ENCODE results near the gene SLIT2.

Gene SLIT2, protein sequence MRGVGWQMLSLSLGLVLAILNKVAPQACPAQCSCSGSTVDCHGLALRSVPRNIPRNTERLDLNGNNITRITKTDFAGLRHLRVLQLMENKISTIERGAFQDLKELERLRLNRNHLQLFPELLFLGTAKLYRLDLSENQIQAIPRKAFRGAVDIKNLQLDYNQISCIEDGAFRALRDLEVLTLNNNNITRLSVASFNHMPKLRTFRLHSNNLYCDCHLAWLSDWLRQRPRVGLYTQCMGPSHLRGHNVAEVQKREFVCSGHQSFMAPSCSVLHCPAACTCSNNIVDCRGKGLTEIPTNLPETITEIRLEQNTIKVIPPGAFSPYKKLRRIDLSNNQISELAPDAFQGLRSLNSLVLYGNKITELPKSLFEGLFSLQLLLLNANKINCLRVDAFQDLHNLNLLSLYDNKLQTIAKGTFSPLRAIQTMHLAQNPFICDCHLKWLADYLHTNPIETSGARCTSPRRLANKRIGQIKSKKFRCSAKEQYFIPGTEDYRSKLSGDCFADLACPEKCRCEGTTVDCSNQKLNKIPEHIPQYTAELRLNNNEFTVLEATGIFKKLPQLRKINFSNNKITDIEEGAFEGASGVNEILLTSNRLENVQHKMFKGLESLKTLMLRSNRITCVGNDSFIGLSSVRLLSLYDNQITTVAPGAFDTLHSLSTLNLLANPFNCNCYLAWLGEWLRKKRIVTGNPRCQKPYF (N-terminal part only)

DNA sequence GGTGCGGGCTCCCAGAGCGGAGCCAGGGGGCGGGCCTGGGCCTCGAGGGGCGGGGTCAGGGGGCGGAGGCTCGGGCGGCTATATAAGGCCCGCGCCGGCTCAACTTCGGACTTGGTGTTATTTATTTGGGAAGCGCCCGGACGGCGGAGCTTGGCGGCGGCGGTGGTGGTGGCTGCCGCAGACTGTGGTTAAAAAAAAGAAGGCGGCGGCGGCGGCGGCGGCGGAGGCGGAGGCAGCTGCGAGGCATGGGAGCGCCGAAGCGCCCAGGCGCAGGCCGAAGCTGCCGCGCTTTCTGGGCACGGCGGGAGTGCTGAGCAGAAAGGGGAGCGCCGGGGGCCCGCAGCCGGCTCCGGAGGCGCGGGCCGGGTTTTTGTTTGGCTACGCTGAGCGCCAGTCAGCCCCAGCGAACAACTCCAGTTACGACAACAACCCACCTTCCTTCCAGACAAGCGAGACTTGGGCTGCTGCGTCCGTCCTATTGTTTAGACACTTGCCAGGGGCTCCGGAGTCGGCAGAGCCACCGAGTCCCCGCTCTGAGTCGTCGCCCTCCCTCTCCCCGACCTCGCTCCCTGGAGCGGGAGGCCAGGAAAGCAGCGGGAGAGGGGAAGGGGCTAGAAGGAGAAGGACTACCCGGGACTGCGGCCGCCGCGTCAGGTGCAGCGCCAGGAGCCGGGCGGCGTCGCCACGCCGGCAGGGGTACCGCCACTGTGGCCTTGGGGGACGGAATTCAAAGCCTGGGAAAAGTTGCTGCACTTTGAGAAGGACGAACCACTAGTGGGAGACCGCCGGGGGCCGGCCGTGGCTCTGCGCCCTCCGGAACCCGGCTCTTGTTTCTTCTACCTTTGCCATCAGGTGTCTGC is at the start of gene SLIT2:
SLIT2 (plus strand) TSS at position 110 of the 860 bp plus-strand sequence. CDS start 1,911 bp downstream, outside the sequence.
- DNase-seq (ENCODE audit: low spot score), result peak; percentile 56

DNA sequence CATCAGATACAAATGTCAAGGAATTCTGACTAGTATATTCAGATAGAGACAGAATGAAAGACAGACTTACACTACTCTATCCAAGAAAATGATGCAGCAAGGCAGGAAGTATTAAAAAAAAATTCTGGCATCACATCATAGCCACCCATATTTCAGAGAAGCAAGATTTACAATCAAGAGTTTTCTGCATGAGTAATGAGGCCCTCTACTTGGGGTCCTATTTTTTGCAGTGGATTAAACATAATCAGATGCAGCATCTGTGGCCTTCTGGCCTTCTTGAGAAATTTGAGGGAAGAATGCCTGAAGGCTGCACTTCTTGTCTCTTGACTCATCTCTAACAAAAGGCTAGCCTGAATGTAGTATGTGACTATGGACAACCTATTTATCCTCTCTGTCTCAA is 48.2 kb upstream of the SLIT2 start:
- FAIRE-seq (no peak), DNase-seq (ENCODE audit: low spot score) (no peak)

More for the DNA sequence above, at the start of gene SLIT2:
- no peak for FAIRE-seq

DNA sequence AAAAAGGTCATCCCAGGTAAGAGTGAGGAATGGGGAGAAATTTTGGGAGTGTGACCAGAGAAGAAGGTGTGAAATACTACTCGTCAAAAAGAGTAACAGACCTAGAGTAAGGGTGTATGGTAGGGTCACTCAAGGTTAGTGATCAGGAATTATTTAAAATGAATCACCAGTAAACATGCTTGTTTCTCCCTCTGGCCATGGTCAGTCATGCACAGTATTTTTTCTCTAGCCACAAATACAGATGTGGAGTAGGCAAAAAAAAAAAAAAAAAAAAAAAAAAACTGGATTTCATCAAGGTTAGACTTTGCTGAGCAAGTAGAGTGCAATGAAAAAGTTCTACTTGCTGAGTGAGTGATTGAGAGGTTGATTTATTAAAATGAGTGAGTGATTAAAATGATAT is 34.2 kb upstream of the SLIT2 start:
- DNase-seq (ENCODE audit: low spot score) (no peak), FAIRE-seq (no peak)

DNA sequence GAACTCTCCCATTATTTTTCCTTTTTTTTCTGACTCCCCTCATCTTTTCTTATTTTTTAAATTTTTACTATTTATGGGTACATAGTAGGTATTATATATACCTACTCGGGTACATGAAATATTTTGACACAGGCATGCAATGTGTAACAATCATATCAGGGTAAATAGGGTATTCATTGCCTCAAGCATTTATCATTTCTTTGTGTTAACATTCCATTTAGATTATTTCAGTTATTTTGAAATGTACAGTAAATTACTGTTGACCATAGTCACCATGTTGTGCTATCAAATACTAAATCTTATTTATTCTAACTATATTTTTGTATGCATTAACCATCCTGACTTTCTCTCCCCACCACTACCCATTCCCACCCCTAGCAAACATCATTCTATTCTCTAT is 33.8 kb upstream of the SLIT2 start:
- FAIRE-seq (no peak), DNase-seq (ENCODE audit: low spot score) (no peak)

DNA sequence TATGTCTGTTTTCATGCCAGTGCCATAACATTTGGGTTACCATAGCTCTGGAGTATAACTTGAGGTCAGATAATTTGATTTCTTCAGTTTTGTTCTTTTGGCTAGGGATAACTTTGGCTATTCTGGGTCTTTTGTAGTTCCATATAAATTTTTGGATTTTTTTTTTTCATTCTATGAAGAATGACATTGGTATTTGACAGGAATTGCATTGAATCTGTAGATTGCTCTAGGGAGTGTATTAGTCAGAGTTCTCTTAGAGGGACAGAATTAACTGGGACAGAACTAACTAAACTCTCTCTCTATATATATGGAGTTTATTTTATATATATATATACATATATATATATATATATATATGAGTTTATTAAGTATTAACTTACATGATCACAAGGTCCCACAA is 32.2 kb upstream of the SLIT2 start:
- no peak for DNase-seq (ENCODE audit: low spot score)
- FAIRE-seq, result no peak

DNA sequence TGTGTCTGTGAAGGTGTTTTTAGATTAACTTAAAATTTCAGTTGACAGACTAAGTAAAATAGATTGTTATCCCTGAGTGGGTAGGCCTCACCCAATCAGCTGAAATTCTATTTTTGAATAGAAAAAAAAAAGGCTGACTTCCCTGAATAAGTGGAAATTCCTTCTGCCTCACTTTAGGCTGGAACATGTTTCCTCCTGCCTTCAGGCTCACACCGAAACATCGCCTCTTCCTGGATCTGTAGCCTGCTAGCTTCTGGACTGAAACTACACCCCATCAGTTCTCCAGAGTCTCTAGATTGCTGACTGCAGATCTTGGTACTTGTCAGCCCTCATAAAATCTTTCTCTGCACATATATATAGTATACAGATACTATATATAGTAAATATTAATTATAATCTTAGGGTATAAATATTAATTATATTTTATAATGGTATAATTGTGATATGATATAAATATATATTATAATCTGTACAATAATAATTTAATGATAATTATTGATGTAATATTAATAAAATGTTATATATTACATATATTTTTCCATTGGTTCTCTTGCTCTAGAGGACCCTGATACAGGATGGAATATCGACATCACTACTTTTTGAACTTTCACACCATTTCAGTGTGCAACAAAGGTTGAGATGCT is 13.7 kb upstream of the SLIT2 start:
- peak; percentile 55 for FAIRE-seq
- no peak for DNase-seq (ENCODE audit: low spot score)

DNA sequence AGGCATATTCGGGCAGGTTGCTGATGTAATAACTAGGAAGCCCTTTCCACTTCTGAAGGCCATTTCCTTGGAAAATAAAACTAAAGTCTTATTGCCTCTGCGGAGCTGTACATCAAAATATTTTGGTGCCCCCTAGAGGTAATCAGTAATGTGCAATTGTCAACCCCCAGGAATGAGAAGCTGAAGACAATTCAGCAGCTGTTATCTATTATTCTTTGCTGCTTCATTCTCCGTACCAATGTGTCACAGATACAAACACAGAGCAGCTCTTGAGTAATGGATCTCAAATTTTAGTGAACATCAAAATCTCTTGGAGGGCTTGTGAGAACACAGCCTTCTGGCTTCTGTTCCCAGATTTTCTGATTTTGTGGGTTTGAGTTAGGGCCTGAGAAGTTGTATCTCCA is 3.5 kb upstream of the SLIT2 start:
- FAIRE-seq, result peak; percentile 43

DNA sequence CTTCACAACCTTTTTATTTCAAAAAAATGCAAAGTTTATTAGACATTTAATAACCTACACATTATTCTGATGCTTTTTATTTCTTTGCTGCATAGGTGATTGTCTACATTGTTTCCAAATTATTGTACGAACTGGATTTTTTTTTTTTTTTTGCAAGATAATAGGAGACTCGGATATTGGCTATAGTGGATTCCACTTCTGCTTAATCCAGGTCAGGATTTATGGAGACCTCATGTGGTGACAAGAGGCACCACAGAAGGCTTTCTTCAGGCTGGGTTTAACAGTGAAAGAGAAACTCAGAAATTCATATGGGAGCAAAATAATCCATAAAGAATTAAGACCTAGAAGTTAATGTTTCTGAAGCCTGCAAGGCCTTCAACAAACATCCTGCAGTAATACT is 2.4 kb upstream of the SLIT2 start:
- no peak for DNase-seq (ENCODE audit: low spot score)
- FAIRE-seq, result peak; percentile 63

More for the DNA sequence above, 3.5 kb upstream of the SLIT2 start:
- DNase-seq (ENCODE audit: low spot score), result peak; percentile 45

DNA sequence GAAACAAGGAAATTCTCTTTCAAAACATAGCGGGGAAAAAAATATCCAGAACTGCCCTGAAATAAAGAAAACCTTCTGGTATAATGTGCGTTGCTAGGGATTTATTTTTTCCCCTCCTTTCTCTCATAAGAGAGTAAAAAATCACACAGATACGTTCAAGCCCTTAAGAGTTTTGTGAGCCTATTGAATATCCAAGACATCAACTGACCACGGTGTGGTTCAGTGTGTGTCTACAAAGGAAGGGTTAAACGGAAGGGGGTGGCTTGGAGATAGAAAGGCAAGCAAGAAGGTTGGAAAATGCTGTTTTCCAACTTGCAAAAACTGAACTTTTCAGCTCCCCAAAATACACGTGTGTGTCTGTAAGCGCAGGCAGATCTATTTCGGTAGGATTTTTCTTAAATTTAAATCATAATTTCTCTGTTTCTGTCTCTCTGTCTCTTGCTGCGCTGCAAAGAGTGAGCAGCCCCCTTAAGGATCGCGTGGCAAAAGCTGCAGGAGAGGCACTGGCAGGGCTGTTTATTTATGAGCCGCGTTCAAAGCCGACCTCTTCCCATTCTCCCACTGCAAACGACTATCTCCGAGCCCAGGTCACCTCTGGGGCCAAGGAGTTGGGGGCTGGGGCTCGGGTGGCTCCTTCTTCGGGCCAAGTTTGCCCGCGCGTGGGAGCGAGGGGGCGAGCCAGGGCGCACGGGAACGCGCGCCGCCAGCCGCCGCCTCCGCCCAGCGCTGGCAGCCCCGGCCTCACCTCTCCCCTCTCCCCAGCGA is 492 bp upstream of the SLIT2 start:
- no peak for FAIRE-seq
- DNase-seq (ENCODE audit: low spot score), result no peak

DNA sequence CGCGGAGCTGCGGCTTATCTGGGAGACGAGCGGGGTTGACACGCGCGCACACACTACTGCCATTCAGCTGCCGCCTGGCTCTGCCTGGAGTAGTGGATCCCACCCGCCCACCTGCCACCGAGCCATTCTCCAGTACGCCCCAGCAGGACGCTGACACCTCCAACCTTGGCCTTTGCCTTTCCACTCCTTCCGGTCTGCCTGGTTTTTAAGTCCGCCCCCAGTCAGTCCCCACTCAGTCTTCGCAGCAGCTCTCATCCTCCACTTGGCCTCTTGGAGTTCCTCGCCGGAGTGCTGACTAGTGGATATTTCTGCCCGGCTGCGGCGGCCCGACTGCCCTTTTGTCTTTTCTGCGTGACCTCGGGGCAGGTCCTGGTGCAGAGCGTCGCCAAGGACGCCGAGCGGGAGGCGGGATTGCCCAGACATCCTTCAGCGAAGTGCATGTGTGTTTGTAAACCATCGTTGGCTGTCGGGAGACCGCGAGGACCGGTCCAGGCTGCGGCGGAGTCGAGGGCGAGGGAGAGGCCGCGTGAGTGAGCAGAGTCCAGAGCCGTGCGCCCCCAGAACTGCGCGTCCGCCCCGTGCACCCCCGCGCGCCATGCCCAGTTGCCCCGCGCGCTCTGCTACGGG is 1.1 kb downstream of the SLIT2 start:
- no peak for FAIRE-seq
- no peak for DNase-seq (ENCODE audit: low spot score)

DNA sequence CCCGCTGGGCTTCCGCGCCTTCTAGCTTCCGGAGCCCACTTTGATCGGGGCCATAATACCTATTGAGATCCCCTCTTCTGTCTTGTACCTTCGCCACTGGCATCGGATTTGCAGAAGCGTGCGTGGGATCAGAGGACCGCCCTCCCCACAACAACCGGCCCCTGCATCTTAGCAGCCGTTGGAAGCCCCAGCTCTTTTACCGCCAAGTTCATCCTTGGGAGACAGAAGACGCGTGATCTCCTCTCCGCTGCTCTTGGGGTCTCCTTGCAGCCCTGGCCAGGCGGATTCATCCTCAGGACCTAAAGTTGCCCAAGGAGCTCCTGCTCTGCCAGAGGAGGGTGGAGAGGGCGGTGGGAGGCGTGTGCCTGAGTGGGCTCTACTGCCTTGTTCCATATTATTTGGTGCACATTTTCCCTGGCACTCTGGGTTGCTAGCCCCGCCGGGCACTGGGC is 1.6 kb downstream of the SLIT2 start:
- DNase-seq (ENCODE audit: low spot score), result no peak
- FAIRE-seq, result no peak

DNA sequence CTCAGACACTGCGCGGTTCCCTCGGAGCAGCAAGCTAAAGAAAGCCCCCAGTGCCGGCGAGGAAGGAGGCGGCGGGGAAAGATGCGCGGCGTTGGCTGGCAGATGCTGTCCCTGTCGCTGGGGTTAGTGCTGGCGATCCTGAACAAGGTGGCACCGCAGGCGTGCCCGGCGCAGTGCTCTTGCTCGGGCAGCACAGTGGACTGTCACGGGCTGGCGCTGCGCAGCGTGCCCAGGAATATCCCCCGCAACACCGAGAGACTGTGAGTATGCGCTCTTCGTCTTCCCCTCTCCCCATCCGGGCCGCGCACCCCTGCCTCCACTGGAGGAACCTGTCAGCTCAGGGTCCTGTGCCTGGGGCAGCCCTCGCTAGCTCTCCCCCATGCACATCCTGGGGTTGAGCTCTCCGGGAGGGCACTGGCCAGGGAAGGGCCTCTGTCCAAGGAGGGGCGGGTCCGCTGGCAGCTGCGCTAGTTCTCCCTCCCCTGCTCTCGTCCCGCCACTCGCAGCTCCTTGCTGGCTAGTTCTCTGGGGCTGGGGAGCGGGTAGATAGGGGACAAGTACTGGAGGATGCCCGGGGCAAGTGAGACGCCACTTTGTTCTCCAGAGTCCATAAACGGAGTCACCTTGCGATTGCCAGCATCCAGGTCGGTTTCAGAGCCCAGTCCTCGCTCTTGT is 2.2 kb downstream of the SLIT2 start:
- DNase-seq (ENCODE audit: low spot score) (no peak), FAIRE-seq (no peak)

DNA sequence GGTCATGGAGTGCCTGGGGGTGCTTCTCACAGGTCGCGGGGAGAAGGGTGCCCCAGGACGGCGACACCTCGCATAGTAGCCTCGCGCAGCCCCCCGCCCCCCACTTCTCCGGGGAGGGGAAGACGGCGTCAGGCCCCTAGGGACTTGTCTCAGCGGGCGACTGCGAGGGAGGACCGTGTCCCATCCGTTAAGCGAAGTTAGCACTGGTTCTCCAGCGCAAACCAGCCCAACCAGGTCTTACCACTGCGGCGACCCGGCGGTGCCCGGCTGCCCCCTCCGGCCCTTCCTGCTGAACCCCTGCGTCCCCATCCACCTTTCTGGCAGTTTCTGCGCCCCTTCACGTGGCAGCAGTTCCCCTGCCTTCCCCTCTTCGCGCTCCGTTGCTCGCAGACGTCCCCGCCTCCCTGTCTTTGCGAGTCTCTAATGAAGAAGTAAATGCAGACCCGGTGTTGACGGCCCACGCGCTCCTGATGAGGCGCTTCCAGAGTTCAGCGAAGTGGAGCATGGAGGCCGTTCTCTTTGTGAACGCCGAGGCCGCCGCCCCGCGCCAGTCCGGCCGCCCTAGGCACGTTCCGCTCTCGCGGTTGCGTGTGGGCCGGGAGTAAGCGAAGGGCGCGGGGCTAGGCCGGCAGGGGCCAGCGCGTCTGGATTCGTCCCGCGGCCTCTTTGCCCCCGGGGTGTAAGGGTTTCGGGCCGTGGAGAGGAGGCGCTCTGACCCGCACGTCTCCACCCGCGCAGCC is 3.0 kb downstream of the SLIT2 start:
- FAIRE-seq, result no peak
- DNase-seq (ENCODE audit: low spot score), result no peak

DNA sequence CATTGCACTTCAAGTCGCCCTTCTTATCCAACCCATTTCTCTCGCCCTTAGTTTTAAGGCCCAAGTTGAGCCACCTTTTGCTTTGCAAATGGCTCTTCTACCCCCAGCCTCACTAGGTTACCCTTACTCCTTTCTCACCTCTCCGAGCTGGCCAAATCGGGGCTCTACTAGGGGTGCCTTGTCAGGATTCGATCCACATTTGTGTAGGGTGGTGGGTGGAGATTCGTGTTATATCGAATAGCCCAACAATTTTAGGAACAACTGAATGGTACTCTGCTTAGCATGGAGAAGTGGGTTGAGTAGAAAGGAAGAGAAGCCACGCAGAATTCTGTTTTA is 3.5 kb downstream of the SLIT2 start:
- DNase-seq (ENCODE audit: low spot score) (no peak), FAIRE-seq (no peak)

DNA sequence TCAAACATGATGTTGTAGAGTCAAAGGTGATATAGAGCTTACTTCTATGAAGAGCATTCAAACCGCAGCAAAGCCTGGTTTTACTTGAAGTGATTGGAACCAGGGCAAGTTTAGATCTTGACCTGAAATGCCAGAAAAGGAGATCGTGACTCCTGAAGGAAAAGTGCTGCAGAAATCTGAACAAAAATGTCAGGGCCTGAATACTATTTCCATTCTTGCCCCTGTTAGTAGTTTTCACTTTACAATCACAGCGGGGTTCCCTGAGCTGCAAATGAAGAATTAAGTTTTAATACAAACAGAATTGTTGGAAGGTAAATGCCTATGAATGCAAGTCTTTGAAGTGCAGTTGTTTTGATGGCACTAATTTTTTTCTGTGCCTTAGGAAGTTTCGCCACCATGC is 4.1 kb downstream of the SLIT2 start:
- FAIRE-seq, result no peak
- DNase-seq (ENCODE audit: low spot score), result no peak

DNA sequence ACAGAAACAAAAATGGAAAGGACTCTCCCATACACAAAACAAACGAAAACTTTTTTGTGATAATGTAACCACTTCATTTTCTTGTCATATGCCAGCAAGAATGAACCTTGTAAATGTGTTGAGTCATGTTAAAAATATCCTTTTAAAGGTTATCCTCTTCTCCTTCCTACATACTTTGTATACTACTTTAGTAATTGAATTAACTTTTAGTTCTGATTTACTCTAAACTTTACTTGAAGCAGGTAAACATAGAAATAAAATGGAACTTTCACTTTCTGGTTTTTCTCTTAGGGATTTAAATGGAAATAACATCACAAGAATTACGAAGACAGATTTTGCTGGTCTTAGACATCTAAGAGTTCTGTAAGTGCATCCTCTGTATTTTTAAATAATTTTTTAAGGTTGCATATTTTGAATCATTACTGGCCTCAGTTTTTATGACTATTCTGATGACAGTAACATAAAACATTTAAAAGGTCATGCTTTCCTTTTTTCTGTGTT is 4.7 kb downstream of the SLIT2 start:
- no peak for DNase-seq (ENCODE audit: low spot score)
- peak; percentile 27 for FAIRE-seq

DNA sequence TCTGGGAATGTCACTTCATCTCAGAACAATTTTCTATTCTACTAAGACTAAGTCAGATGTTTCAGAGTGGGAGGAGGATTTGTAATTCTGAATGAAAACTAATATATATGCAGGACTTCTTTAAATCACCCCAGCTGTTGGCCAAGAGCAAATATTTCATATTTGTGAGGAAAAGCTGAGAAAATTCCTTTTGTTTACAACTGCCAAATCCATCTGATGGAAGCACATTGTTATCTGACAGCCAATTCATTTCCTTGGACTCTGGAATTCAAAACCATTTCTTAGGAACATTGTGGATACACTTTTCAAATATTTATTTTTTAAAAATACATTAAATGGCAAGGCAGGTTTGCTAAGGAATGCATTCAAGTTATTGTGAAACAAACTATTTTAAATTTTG is 8.0 kb downstream of the SLIT2 start:
- FAIRE-seq (no peak), DNase-seq (ENCODE audit: low spot score) (no peak)

DNA sequence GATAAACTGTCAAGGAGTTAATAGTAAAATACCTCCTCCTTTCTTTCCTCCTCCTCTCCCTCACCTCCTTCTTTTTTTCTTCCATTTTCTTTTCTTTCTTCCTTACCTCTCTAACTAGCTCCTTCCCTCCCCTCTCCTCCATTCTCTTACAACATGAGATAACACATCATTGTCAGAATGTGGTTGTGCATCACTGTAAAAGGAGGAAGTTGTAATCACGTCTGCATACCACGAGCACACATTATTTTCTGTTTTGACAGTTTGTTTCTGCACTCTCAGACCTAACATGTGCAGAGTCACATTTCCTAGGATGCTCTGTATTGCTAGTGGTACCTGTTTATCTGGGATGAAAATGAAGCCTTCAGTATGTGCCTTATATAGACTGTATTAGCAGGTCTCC is 9.1 kb downstream of the SLIT2 start:
- FAIRE-seq (no peak), DNase-seq (ENCODE audit: low spot score) (no peak)

DNA sequence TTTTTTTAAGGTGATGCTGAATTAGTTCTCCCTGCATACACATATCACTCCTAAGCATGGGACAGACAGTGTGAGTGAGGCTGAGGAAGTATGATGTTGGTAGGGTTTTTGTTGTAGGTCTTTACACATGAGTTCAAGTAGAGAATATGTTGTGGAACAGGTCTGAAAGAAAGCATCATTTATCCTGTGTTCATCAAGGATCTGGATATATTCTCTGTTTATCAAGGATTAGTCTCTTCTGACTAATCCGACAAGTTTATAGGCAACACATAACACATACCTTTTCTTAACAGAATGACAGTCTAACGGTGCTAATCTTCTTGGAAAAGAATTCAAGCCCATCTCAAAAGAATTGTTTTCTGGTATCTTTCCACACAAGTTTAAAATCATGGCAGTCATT is 10.5 kb downstream of the SLIT2 start:
- no peak for FAIRE-seq
- no peak for DNase-seq (ENCODE audit: low spot score)

All from RCC 7860 (cell line).